Stimulated activated CD4-positive, alpha-beta T cell treated with anti-CD3 and anti-CD28 coated beads, Interleukin-15, amount 100 ng/mL, for 48 hours (primary cell): ENCODE results near the gene ZNF418.
"Not testable (repeated sequence)": the region's sequence is repeated elsewhere in the genome, so short reads cannot be mapped to it uniquely, and the experiment has no call there.

Source experiments
- DNase-seq, 2 donors: peaks; one replicate each; pipeline ENCODE4 v3.0.0-alpha.2; 2020; ENCODE audit warnings: low read depth in 2 of 2

Gene ZNF418

DNA sequence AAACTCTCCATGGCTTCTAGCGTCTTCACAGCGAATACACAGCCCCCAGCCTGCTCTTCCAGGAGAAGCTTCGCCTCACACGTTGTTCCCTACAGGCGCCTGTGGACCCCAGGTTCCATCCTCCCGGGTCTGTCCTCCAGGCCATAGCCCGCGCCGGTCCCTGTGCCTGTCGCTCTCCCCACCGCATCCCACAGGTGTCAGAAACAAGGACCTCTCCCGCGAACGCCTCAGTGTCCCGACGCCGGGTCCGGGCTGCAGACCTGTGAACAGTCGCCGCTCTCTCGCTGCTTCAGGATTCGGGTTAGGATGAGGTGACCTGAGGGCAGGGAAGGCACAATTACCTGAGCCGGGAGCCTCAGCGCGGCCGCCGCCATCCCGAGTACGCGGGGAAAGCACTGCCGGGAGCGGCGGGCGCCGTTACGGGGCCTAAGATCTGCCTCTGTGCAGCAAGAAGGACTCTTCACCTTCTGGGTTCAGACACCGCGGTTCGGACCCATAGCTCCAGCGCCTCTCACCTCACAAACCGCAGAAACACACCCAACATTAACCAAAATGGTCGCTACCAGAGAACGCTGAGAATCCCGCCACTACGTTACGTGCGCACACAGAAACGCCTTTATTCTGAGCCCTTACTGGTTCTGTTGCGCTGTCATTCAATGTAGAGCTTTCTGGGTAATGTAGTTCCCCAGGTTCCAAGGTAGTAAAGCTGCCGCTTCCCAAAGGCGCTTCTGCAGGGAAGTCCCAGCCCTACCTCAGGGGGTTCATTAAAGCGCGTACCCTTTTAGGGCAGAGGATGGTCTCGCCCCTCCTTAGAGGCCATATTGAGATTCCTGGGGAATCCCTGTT is at the start of gene ZNF418:
Gene ZNF418, minus strand, starts transcription at position 583 of the 846 bp plus-strand sequence. CDS start 1,580 bp downstream, outside the sequence.
- peak in 1 of 2 donors; percentile 12 for DNase-seq

DNA sequence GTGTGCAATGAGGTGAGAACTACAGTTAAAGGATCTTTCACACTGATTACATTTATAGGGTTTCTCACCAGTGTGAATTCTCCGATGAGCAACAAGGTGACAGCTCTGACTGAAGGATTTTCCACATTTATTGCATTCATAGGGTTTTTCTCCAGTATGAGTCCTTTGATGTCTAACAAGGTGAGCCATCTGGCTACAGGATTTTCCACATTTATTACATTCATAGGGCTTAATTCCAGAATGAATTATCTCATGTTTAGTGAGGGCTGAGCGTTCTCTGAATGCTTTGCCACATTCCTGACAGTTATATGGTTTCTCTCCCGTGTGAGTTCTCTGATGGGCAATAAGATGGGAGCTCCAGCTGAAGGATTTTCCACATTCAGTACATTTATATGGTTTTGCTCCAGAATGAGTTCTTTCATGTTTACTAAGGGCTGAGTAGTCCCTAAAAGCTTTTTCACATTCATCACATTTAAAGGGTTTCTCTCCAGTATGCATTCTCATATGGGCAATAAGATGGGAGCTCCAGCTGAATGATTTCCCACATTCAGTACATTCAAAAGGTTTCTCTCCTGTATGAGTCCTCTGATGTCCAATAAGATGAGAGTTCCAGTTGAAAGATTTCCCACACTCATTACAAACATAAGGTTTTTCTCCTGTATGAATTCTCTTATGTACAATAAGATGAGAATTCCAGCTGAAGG is 43.5 kb upstream of the ZNF418 start:
- no peak for DNase-seq

DNA sequence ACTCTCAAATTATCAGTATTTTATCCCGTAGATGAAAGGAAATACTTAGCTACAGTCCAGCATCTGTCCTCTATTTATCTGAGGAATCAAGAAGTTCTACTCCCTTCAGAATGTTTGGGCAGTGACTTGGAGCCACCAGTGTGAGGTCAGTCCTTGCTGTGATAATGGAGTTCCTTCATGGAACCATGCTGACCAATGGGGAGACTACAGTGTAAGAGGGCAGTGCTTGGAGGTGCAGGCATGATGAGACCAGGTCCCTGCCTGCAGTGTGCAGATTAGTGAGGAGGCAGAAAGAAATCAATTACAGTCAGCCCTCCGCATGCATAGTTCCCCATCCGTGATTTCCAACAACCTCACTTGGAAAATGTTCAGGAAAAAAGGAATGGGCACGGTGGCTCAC is 39.2 kb upstream of the ZNF418 start, which contains the start of gene C19orf18:
Gene C19orf18, minus strand, starts transcription at position 101 of the 400 bp plus-strand sequence. CDS start 102 bp downstream, outside the sequence.
- no peak for DNase-seq

DNA sequence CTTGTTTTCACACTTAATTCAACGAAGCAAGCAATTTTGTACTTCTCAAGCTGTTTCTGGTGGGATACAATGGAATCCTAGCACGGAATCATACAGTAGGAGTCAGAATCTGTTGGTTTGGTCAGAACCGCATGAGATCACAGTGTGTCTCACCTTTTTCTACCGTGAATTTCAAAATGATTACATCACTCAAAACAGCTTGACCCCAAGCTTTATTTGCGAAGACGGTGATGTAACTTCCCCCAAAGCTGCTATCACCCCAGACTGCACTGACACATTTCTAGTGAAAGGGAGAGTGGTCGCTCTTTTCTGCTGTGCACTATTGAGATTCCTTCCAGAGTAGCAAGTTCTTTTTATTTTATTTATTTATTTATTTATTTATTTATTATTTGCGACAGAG is 29.6 kb upstream of the ZNF418 start:
- DNase-seq, result no peak

DNA sequence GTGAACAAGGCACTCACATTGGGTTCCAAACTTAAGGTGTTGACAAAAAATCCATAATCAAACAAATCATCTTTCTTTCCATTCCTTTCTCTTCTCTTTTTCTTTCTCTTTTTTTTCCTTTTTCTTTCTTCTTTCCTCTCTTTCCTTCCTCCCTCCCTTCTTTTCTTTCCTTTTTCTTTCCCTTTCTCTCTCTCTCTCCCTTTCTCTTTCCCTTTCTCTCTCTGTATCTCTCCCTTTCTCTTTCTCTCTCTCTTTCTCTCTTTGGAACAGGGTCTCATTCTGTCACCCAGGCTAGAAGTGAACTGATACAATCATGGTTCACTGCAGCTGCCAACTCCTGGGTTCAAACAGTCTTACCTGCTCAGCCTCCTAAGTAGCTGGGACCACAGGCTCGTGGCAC is 26.6 kb upstream of the ZNF418 start:
- DNase-seq, result no peak

DNA sequence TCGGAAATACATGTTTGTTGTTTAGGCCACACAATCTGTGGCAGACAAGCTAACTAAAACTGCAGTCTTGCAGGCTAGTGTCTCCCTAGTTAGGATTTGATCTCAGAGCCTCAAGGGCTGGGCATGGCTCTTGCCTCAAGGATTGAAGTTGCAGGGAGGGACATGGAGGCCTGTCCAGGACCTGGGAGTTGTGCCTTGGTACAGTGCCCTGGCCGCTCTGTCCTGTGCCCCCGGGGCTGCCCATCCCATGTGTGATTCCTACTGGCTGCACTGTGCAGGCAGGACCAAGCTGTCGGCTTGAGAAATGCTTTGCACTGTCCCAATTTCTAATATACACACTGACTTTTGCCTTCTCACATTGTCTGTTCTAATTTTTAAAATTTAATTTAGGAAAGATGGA is 19.8 kb upstream of the ZNF418 start:
- DNase-seq, result no peak

DNA sequence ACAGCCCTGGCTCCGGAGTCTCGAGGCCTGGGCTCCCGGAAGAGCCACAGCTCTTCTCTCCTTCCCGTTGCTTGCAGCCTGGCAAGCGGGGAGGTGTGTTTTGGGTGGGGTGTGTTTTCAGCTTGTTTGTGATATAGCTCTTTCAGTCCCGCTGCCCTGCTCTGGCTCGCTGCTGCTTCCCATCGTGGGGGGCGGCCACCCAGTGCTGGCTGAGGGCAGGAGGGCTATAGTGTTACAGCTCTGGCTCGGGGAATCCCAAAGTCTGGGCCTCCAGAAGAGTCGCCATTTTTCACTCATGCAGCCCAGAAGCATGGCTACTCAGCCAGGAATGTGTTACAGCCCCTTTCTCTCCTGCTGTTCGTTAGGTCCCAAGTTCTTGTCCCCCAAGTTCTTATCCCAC is 14.5 kb upstream of the ZNF418 start:
- no peak for DNase-seq

DNA sequence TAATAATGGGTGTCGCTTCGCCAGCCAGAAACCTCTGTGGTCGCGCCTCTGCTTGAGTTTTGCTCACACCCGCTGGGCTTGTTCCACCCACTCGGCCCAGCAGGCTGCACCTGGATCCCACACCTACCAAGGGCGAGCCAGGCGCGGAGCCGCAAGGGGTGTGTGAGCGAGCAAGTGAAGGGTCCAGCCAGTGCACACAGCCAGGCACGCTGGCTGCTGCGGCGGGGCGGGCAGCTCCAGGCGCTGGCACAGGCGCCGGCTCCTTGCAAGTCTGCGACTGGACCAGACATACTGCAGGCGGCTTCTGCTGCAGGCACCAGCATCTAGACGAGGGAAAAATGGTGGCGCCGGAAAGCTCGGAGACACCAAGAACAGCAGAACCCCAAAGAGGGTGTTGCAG is 14.1 kb upstream of the ZNF418 start:
- DNase-seq, result no peak

DNA sequence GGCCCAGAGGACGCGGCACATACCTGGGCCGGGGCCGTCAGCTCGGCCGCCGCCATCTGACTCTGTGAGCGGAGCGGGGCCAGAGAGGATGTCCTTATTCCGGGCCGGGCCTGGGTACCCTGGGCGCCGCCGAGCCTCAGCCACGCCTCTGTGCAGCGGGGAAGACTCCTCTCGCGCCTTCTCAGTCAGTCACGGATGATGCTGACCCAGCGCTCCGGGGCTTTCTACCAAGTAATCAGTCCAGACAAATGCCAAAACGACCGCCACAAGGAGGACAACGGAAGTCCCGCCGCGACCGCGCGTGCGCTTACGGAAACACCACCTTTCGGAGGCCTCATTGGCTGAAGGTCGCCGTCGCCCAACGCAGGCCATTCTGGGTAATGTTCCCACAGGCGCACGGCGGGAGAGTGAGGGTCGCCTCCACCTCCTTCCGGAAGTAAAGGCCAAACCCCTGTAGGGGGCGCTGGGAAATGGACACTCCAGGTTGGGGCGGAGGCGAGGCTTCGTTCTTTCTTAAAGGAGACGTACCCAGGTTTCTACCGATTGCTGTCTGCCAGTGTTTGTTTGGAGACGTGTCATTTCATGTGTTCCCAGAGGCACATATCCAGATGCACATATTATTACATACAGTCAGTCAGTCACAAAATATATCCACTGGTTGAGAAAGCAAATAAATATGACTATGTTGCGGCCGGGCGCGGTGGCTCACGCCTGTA is 12.4 kb upstream of the ZNF418 start, which contains the start of gene ZNF256:
Gene ZNF256, minus strand, starts transcription at position 288 of the 716 bp plus-strand sequence. Its CDS starts 232 bp downstream, at position 56.
- peak; percentile 87 to 89 for DNase-seq

DNA sequence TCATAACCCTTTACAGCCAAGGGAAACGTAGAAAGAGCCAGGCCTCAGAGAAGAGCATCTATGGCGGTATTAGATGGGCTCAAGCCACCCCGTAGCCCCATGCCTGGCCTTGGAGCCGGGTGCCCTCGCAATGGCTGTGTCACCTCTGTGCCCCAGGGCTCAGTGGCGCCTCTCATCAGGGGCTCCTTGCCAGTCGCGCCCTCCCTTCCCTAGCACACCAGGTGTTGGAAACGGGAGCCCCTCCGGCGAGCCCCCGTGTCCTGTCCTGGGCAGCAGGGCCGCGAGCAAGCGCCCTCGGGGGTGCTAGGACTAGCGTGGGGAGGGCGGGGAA is 11.9 kb upstream of the ZNF418 start:
- peak in 1 of 2 donors; percentile 2 for DNase-seq

DNA sequence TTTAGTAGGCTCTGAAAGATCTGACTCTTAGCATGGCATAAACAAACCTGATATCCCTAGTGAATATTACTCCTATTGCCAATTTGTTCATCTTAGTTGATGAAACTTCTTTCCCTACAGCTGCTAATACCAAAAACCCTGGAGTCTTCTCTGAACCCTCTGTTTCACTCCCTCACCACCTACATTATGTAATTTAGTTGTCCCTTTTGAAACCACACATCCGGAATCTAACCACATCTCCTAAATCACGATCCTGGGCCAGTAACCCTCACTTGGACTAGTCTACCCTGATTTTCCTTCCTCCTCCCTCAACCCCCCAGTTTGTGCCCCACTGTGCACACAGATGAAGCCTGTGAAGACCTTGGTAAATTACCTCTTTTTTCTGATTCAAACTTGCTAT is 11.1 kb upstream of the ZNF418 start:
- no peak for DNase-seq

DNA sequence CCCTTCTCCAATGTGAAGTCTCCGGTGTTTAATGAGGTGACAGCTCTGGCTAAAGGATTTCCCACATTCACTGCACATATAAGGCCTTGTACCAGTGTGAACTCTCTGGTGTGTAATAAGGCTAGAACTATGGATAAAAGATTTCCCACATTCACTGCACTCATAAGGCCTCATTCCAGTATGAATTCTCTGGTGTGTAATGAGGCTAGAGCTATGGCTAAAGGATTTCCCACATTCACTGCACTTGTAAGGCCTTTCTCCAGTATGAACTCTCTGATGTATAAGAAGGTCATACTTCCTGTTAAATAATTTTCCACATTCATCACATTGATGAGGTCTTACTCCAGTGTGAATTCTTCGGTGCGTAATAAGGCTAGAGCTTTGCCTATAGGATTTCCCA is 6.4 kb upstream of the ZNF418 start:
- no peak for DNase-seq

DNA sequence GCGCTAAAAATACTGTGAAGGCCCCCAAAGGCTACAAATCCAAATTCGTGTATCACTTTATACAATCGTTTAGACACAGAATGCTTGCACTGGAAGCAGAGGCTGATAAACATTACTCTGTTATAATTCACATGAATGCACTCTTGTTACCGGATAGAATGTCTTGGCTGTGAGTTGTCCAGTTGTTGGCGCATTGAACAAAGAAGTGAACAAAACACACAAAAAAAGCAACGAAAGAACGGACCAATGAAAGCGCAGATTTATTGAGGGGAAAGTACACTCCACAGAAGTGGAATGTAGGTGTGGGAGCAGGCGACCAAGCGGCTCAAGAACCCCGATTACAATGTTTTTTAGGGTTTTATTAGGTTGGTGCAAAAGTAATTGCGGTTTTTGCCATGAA is 529 bp upstream of the ZNF418 start:
- no peak for DNase-seq

DNA sequence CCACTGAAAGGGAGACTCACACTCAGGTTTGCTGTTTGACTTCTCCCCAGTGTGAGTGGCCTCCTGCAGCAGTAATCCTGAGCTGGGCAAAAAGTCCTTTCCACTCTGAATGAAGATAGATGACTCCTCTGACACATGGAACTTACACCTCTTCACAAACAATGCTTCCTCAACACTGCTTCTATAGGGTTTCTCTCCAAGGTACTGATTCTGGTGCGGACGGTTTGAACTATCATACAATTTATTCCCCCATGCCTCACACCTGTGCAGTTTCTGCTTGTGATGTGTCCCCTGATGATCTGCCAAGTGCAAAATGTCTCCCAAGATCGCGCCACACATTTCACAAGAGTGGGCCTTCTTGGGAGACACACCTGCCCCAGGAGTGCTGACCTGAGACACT is 7.6 kb downstream of the ZNF418 start:
- no peak for DNase-seq

DNA sequence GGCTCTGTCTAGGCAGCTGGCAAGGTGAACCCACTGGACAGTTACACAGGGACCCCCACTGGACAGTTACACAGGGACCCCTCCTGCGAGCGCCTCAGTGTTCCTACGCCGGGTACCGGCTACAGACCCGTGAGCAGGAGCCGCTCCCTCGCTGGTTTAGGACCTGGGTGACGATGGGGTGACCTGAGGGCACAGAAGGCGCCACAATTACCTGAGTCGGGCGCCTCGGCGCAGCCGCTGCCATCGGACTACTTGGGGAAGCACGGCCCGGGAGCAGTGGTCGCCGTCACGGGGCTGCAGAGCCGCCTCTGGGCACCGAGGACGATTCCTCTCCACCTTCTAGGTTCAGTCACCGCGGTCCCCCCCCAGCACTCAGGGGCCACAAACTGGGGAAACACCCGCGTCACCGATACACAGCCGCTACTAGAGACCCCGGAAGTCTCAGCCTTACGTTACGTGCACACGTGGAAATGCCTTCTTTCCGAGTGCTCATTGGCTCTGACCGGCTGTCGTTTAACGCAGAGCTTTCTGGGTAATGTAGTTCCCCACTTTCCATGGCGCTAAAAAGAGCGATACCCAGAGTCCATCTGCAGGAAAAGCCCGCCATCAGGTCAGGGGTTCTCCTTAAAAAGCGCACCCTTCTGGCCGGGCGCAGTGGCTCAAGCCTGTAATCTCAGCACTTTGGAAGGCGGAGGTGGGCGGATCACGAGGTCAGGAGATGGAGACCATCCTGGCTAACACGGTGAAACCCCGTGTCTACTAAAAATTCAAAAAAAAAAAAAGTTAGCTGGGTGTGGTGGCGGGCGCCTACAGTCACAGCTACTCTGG is 18.8 kb downstream of the ZNF418 start, which contains the start of gene ZNF417:
Gene ZNF417, minus strand, starts transcription at position 425 of the 828 bp plus-strand sequence. Its CDS starts 181 bp downstream, at position 244.
- peak; percentile 74 to 75 for DNase-seq

DNA sequence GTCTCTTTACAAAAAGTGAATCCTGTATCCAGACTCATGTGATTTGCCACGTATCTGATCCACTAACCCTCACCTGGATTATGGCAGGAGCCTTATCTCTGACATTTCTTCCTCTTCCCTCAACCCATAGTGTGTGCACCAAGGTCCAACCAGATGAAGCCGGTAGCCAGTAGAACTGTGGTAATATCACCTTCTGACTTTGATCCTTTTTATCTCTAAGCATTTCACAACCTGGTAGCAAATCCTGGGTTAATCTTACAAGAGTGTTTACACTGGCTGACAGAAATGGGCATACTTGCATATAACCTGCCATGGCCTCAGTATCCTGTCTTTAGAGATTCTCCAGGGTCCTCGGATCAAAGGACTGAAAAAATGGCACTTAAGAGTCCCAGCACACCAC is 20.7 kb downstream of the ZNF418 start:
- DNase-seq, result no peak

DNA sequence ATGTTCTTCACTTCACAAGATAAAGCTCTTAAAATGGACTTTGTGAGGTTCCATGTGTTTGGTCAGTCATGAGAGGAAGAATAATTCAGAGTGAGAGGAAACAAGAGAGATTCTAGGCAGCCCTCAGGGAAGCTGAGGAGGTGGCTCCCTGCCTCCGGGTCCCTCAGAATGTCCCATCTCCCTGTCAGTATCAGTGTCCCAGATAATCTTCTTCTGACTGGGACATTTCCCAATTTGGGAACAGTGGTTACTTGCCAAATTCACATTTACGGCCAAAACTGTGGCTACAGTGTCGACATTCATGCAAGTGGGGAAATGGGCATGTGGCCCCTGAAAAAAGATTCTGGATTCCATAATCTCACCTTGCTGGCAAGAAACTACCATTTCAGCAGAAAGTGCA is 27.8 kb downstream of the ZNF418 start:
- DNase-seq, result no peak

DNA sequence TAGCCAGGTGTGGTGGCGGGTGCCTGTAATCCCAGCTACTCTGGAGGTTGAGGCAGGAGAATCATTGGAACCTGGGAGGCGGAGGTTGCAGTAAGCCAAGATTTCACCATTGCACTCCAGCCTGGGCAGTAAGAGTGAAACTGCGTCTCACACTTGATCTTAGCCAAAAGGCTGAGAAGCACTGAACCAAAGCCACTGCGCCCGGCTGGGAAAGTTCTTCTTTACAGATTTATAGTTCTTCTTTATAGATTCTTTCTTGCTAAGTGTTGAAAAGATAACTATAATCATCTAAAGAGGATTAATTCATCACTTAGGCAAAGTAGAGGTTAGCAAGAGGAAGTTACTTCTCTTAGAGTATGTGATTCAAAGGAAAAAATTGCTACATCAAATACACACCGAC is 29.9 kb downstream of the ZNF418 start:
- no peak for DNase-seq

DNA sequence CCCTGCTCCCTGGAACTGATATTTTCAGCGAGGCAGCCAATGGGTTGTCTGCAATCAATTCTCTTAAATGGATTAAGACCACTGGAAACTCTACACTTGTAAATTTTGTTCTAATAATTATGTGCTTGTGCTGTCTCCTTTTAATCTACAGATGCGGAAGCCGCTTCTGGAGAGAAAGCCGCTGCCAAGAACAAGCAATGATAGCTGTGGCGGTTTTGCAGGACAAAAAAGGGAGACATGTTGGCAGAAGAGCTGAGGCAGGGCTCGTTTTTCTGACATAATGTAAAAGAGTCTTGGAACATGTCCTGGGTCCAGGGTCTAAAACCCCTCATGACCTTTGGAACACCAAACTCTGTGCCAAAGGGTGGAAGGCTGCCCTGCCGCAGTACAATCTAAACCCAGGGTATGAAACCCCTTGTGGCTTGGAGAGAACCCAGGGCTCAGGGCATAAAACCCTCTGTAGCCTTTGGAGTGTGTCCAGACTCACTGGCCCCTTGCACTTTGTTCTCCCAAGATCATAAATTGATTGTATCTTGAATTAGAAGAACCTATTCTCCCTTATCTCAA is 31.5 kb downstream of the ZNF418 start:
- no peak for DNase-seq

DNA sequence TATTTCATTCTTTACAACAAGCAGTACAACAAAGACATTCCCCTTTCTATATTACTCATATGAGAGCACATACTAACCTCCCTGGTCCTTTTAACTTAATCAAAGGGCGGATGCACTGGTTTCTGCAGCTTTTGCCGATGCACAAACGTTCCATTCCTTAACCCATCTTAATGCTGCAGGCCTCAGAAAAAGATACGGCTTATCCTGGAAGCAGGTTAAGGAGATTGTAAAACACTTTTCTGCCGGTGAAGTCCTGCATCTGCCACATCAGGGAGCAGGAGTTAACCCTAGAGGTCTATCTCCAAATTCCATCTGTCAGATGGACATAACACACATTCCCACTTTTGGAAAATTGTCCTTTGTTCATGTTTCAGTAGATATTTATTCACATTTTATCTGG is 34.9 kb downstream of the ZNF418 start:
- no peak for DNase-seq

DNA sequence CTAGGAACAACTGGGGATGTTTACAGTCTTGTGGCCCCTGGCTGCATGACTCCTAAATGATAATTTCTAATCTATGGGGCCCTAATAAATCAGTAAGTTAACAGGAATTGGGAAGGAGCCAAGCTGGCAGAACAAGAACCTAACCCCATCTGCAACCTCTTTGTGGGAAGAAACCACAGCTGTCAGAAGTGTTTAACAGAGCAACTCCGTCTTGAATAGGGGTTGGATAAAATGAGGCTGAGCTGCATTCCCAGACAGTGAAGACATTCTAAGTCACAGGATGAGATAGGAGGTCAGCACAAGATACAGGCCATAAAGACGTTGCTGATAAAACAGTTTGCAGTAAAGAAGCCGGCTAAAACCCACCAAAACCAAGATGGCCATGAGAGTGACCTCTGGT is 44.5 kb downstream of the ZNF418 start:
- not testable (repeated sequence) for DNase-seq
